Measurements from ENCODE around the gene ZMYND8. TPM values are rescaled to one million over a fixed set of nuclear protein-coding genes. Genes with fewer than 3 reads are reported as not detected.

Gene ZMYND8
- total RNA-seq, 1 donor from 2014 or later = 31.9 TPM

GRCh38 chr20:47275548-47275947, 81.0 kb downstream of the ZMYND8 start:
- Mint-ChIP-seq H3K4me3 (ENCODE audit: unreplicated experiment) (no peak overlapping the region), H3K4me1 (ENCODE audit: low read depth) (peaks cover 73% of the 10 kb centered on the region), H3K27me3 (ENCODE audit: low read depth) (no peaks in the 10 kb centered on the region), H3K27ac (ENCODE audit: unreplicated experiment) (peak overlapping the region; percentile 96), H3K9me3 (ENCODE audit: low read depth) (no peaks in the 10 kb centered on the region), H3K36me3 (ENCODE audit: low read depth) (peaks cover 11% of the 10 kb centered on the region)
- no peak for DNase-seq (ENCODE audit: low spot score)
- no peak for TF ChIP-seq CTCF (IDR thresholded peaks at IDR 0.05)

- H3K36me3 Mint-ChIP-seq (ENCODE audit: low read depth) = peaks cover 7% of the 10 kb centered on the region
- no peaks in the 10 kb centered on the region for H3K9me3 Mint-ChIP-seq (ENCODE audit: low read depth)
- H3K4me1 Mint-ChIP-seq (ENCODE audit: low read depth) = peaks cover 76% of the 10 kb centered on the region
- H3K27ac Mint-ChIP-seq (ENCODE audit: unreplicated experiment) = peak overlapping the region; percentile 96
- DNase-seq (ENCODE audit: low spot score) = no peak
- peak overlapping the region; percentile 7 for H3K4me3 Mint-ChIP-seq (ENCODE audit: unreplicated experiment)
- no peaks in the 10 kb centered on the region for H3K27me3 Mint-ChIP-seq (ENCODE audit: low read depth)
- TF ChIP-seq CTCF (IDR thresholded peaks at IDR 0.05) = peak; percentile 5
Observed at GRCh38 chr20:47274401-47275108, 81.9 kb downstream of the ZMYND8 start.

GRCh38 chr20:47273591-47274235, 82.8 kb downstream of the ZMYND8 start:
- no peaks in the 10 kb centered on the region for H3K9me3 Mint-ChIP-seq (ENCODE audit: low read depth)
- no peak for TF ChIP-seq CTCF (IDR thresholded peaks at IDR 0.05)
- peaks cover 76% of the 10 kb centered on the region for H3K4me1 Mint-ChIP-seq (ENCODE audit: low read depth)
- H3K4me3 Mint-ChIP-seq (ENCODE audit: unreplicated experiment) = no peak overlapping the region
- H3K27ac Mint-ChIP-seq (ENCODE audit: unreplicated experiment) = peak overlapping the region; percentile 96
- DNase-seq (ENCODE audit: low spot score) = no peak
- no peaks in the 10 kb centered on the region for H3K27me3 Mint-ChIP-seq (ENCODE audit: low read depth)
- peaks cover 7% of the 10 kb centered on the region for H3K36me3 Mint-ChIP-seq (ENCODE audit: low read depth)

- H3K36me3 Mint-ChIP-seq (ENCODE audit: low read depth) = peaks cover 7% of the 10 kb centered on the region
- H3K9me3 Mint-ChIP-seq (ENCODE audit: low read depth) = no peaks in the 10 kb centered on the region
- H3K27ac Mint-ChIP-seq (ENCODE audit: unreplicated experiment) = peak overlapping the region; percentile 96
- H3K4me3 Mint-ChIP-seq (ENCODE audit: unreplicated experiment) = no peak overlapping the region
- H3K4me1 Mint-ChIP-seq (ENCODE audit: low read depth) = peaks cover 70% of the 10 kb centered on the region
- no peaks in the 10 kb centered on the region for H3K27me3 Mint-ChIP-seq (ENCODE audit: low read depth)
- DNase-seq (ENCODE audit: low spot score) = no peak
- peak; percentile 98 for TF ChIP-seq CTCF (IDR thresholded peaks at IDR 0.05)
Observed at GRCh38 chr20:47272893-47273590, 83.5 kb downstream of the ZMYND8 start.

GRCh38 chr20:47271046-47271615, 85.4 kb downstream of the ZMYND8 start:
- TF ChIP-seq CTCF (IDR thresholded peaks at IDR 0.05) = no peak
- Mint-ChIP-seq H3K36me3 (ENCODE audit: low read depth) (peaks cover 14% of the 10 kb centered on the region), H3K9me3 (ENCODE audit: low read depth) (no peaks in the 10 kb centered on the region), H3K4me1 (ENCODE audit: low read depth) (peaks cover 52% of the 10 kb centered on the region), H3K27ac (ENCODE audit: unreplicated experiment) (no peak overlapping the region), H3K4me3 (ENCODE audit: unreplicated experiment) (no peak overlapping the region), H3K27me3 (ENCODE audit: low read depth) (no peaks in the 10 kb centered on the region)
- no peak for DNase-seq (ENCODE audit: low spot score)
